Measurements from ENCODE around the gene CHN1.

CHN1 gene

GRCh38 chr2:174839662-174840061 is 165.5 kb downstream of the CHN1 start:
- Histone ChIP-seq H3K4me1 (ENCODE audit: control insufficient read depth, low read length) (no peaks in the 10 kb centered on the region), H3K79me2 (ENCODE audit: control insufficient read depth, low read length) (no peaks in the 10 kb centered on the region), H3K4me2 (ENCODE audit: low read length) (no peak overlapping the region), H3K9me2 (replicated peaks; ENCODE audit: control insufficient read depth, low read length) (no peaks in the 10 kb centered on the region), H3K36me3 (ENCODE audit: control insufficient read depth, low read length) (no peaks in the 10 kb centered on the region), H3F3A (ENCODE audit: control insufficient read depth, insufficient read depth) (no peaks in the 10 kb centered on the region), H3K27ac (ENCODE audit: low read depth, low read length) (no peak overlapping the region), H4K20me1 (ENCODE audit: control insufficient read depth, insufficient read depth, low read depth, low read length) (no peaks in the 10 kb centered on the region), H3K9me3 (ENCODE audit: control insufficient read depth, insufficient read depth, low read length) (no peaks in the 10 kb centered on the region), H3K27me3 (ENCODE audit: control insufficient read depth, low read length) (peaks cover 10% of the 10 kb centered on the region; the same call in 1 of the 2 replicates), H3K4me3 (ENCODE audit: low read length) (no peak overlapping the region)
- TF ChIP-seq, protein P1, sequence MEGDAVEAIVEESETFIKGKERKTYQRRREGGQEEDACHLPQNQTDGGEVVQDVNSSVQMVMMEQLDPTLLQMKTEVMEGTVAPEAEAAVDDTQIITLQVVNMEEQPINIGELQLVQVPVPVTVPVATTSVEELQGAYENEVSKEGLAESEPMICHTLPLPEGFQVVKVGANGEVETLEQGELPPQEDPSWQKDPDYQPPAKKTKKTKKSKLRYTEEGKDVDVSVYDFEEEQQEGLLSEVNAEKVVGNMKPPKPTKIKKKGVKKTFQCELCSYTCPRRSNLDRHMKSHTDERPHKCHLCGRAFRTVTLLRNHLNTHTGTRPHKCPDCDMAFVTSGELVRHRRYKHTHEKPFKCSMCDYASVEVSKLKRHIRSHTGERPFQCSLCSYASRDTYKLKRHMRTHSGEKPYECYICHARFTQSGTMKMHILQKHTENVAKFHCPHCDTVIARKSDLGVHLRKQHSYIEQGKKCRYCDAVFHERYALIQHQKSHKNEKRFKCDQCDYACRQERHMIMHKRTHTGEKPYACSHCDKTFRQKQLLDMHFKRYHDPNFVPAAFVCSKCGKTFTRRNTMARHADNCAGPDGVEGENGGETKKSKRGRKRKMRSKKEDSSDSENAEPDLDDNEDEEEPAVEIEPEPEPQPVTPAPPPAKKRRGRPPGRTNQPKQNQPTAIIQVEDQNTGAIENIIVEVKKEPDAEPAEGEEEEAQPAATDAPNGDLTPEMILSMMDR (IDR thresholded peaks at IDR 0.05; ENCODE audit: low read depth, low read length, poor library complexity, severe bottlenecking) = no peak
- TF ChIP-seq EZH2phosphoT487 (IDR thresholded peaks at IDR 0.05; ENCODE audit: borderline replicate concordance, low read length) = no peak

- H3K4me1 ChIP-seq (ENCODE audit: control insufficient read depth, low read length) = no peaks in the 10 kb centered on the region
- no peak overlapping the region for H3K4me3 ChIP-seq (ENCODE audit: low read length)
- H3K4me2 ChIP-seq (ENCODE audit: low read length) = no peak overlapping the region
- TF ChIP-seq, protein P1 (IDR thresholded peaks at IDR 0.05; ENCODE audit: low read depth, low read length, poor library complexity, severe bottlenecking) = no peak
- no peaks in the 10 kb centered on the region for H4K20me1 ChIP-seq (ENCODE audit: control insufficient read depth, insufficient read depth, low read depth, low read length)
- peaks cover 13% of the 10 kb centered on the region; the same call in 1 of the 2 replicates for H3K27me3 ChIP-seq (ENCODE audit: control insufficient read depth, low read length)
- no peaks in the 10 kb centered on the region for H3K9me3 ChIP-seq (ENCODE audit: control insufficient read depth, insufficient read depth, low read length)
- no peaks in the 10 kb centered on the region for H3F3A ChIP-seq (ENCODE audit: control insufficient read depth, insufficient read depth)
- H3K9me2 ChIP-seq (replicated peaks; ENCODE audit: control insufficient read depth, low read length) = no peaks in the 10 kb centered on the region
- H3K27ac ChIP-seq (ENCODE audit: low read depth, low read length) = no peak overlapping the region
- H3K36me3 ChIP-seq (ENCODE audit: control insufficient read depth, low read length) = no peaks in the 10 kb centered on the region
- no peaks in the 10 kb centered on the region for H3K79me2 ChIP-seq (ENCODE audit: control insufficient read depth, low read length)
Measured at GRCh38 chr2:174836995-174837390, 168.2 kb downstream of the CHN1 start.

DNA sequence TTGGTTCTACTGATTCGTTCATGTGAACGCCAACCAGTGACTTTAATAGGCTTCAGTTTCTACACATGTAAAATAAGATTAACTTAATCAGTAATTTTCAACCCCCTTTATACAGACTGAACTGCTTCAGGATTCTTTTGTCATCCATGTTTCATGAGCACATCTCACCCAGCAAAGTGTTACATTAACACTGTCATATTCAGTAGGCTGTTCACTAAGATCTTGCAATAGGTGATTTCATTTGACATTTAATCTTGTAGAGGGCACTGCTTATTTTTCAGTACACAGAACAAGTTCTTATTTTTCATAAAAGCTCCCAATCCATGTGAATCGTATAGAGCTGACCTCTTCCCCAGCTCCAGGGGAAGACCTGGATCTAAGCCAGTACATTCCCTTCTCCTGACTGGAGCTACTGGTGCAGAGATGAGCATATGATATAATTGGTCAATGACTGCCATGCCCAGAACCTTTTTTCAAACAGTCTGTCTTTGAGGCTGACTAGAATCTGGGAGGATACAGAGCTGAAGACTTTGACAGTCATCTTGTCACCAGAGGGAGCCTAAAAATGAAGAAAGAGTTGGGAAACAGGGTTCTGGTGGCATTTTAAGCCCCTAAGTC is 168.7 kb downstream of the CHN1 start:
- Histone ChIP-seq H3K9me2 (replicated peaks; ENCODE audit: control insufficient read depth, low read length) (no peaks in the 10 kb centered on the region), H3K9me3 (ENCODE audit: control insufficient read depth, insufficient read depth, low read length) (no peaks in the 10 kb centered on the region), H3F3A (ENCODE audit: control insufficient read depth, insufficient read depth) (no peaks in the 10 kb centered on the region), H3K4me1 (ENCODE audit: control insufficient read depth, low read length) (no peaks in the 10 kb centered on the region), H3K36me3 (ENCODE audit: control insufficient read depth, low read length) (no peaks in the 10 kb centered on the region), H4K20me1 (ENCODE audit: control insufficient read depth, insufficient read depth, low read depth, low read length) (no peaks in the 10 kb centered on the region), H3K27me3 (ENCODE audit: control insufficient read depth, low read length) (peaks cover 13% of the 10 kb centered on the region; the same call in 1 of the 2 replicates), H3K4me2 (ENCODE audit: low read length) (no peak overlapping the region), H3K4me3 (ENCODE audit: low read length) (no peak overlapping the region), H3K79me2 (ENCODE audit: control insufficient read depth, low read length) (no peaks in the 10 kb centered on the region), H3K27ac (ENCODE audit: low read depth, low read length) (no peak overlapping the region)
- TF ChIP-seq, protein P1 (IDR thresholded peaks at IDR 0.05; ENCODE audit: low read depth, low read length, poor library complexity, severe bottlenecking) = no peak
- TF ChIP-seq EZH2phosphoT487 (IDR thresholded peaks at IDR 0.05; ENCODE audit: borderline replicate concordance, low read length) = no peak
